ENCODE data around the gene REXO2.

Gene REXO2

GRCh38 chr11:114478768-114479167, 39.5 kb downstream of the REXO2 start:
- Histone ChIP-seq H3K4me3 (ENCODE audit: extremely low read depth, insufficient read depth, low read length, poor library complexity, severe bottlenecking) (no peak overlapping the region), H3K9me3 (ENCODE audit: control insufficient read depth, low read length) (peaks cover 6% of the 10 kb centered on the region), H3K4me1 (ENCODE audit: control insufficient read depth, insufficient read depth, low read length, poor library complexity, severe bottlenecking) (peaks cover 17% of the 10 kb centered on the region), H3K36me3 (ENCODE audit: control insufficient read depth, insufficient read depth, low read length) (no peaks in the 10 kb centered on the region), H3K27ac (ENCODE audit: low read depth, low read length, severe bottlenecking) (peak overlapping the region; percentile 85)
- WGBS, 2 experiments (ENCODE audit: insufficient coverage in 2 of 2), result 35 to 41% methylated on average over 2 to 4 of the region's 4 CpGs

- H3K9me3 ChIP-seq (ENCODE audit: control insufficient read depth, low read length), result peaks cover 6% of the 10 kb centered on the region
- H3K4me1 ChIP-seq (ENCODE audit: control insufficient read depth, insufficient read depth, low read length, poor library complexity, severe bottlenecking), result peaks cover 17% of the 10 kb centered on the region
- H3K36me3 ChIP-seq (ENCODE audit: control insufficient read depth, insufficient read depth, low read length), result no peaks in the 10 kb centered on the region
- H3K4me3 ChIP-seq (ENCODE audit: extremely low read depth, insufficient read depth, low read length, poor library complexity, severe bottlenecking), result no peak overlapping the region
- H3K27ac ChIP-seq (ENCODE audit: low read depth, low read length, severe bottlenecking), result peak overlapping the region; percentile 85
- 82 to 100% methylated on average over 1 of the region's 1 CpG for WGBS, 2 experiments (ENCODE audit: insufficient coverage in 2 of 2)
These were observed 40.1 kb downstream of the REXO2 start for GRCh38 chr11:114479331-114479730.

GRCh38 chr11:114482114-114482513, 42.8 kb downstream of the REXO2 start:
- no CpG with 5 or more reads among the region's 1 CpG for WGBS, 2 experiments (ENCODE audit: insufficient coverage in 2 of 2)
- H3K36me3 ChIP-seq (ENCODE audit: control insufficient read depth, insufficient read depth, low read length), result no peaks in the 10 kb centered on the region
- H3K27ac ChIP-seq (ENCODE audit: low read depth, low read length, severe bottlenecking), result no peak overlapping the region
- no peak overlapping the region for H3K4me3 ChIP-seq (ENCODE audit: extremely low read depth, insufficient read depth, low read length, poor library complexity, severe bottlenecking)
- peaks cover 6% of the 10 kb centered on the region for H3K9me3 ChIP-seq (ENCODE audit: control insufficient read depth, low read length)
- peaks cover 17% of the 10 kb centered on the region for H3K4me1 ChIP-seq (ENCODE audit: control insufficient read depth, insufficient read depth, low read length, poor library complexity, severe bottlenecking)

GRCh38 chr11:114483929-114484328, 44.7 kb downstream of the REXO2 start:
- H3K36me3 ChIP-seq (ENCODE audit: control insufficient read depth, insufficient read depth, low read length), result no peaks in the 10 kb centered on the region
- H3K4me3 ChIP-seq (ENCODE audit: extremely low read depth, insufficient read depth, low read length, poor library complexity, severe bottlenecking), result no peak overlapping the region
- no peak overlapping the region for H3K27ac ChIP-seq (ENCODE audit: low read depth, low read length, severe bottlenecking)
- 89% methylated on average over 1 of the region's 2 CpGs; no CpG with 5 or more reads in 1 of the 2 experiments for WGBS, 2 experiments (ENCODE audit: insufficient coverage in 2 of 2)
- H3K4me1 ChIP-seq (ENCODE audit: control insufficient read depth, insufficient read depth, low read length, poor library complexity, severe bottlenecking), result peaks cover 6% of the 10 kb centered on the region
- H3K9me3 ChIP-seq (ENCODE audit: control insufficient read depth, low read length), result peaks cover 6% of the 10 kb centered on the region

GRCh38 chr11:114496915-114497314, 57.6 kb downstream of the REXO2 start:
- Histone ChIP-seq H3K36me3 (ENCODE audit: control insufficient read depth, insufficient read depth, low read length) (no peaks in the 10 kb centered on the region), H3K4me3 (ENCODE audit: extremely low read depth, insufficient read depth, low read length, poor library complexity, severe bottlenecking) (no peak overlapping the region), H3K4me1 (ENCODE audit: control insufficient read depth, insufficient read depth, low read length, poor library complexity, severe bottlenecking) (no peaks in the 10 kb centered on the region), H3K9me3 (ENCODE audit: control insufficient read depth, low read length) (no peaks in the 10 kb centered on the region), H3K27ac (ENCODE audit: low read depth, low read length, severe bottlenecking) (no peak overlapping the region)
- no CpG with 5 or more reads among the region's 3 CpGs for WGBS, 2 experiments (ENCODE audit: insufficient coverage in 2 of 2)

- no peaks in the 10 kb centered on the region for H3K36me3 ChIP-seq (ENCODE audit: control insufficient read depth, insufficient read depth, low read length)
- H3K4me1 ChIP-seq (ENCODE audit: control insufficient read depth, insufficient read depth, low read length, poor library complexity, severe bottlenecking), result no peaks in the 10 kb centered on the region
- H3K4me3 ChIP-seq (ENCODE audit: extremely low read depth, insufficient read depth, low read length, poor library complexity, severe bottlenecking), result no peak overlapping the region
- no peak overlapping the region for H3K27ac ChIP-seq (ENCODE audit: low read depth, low read length, severe bottlenecking)
- no peaks in the 10 kb centered on the region for H3K9me3 ChIP-seq (ENCODE audit: control insufficient read depth, low read length)
These were observed 60.5 kb downstream of the REXO2 start for GRCh38 chr11:114499756-114500155.

Data from mesodermal cell (in vitro differentiated cells).